SHP77 treated with DMSO at 0.1 percent for 48 hours (cell line): ENCODE results near the gene PLCL2.
"Not testable (repeated sequence)": the region's sequence is repeated elsewhere in the genome, so short reads cannot be mapped to it uniquely, and the experiment has no call there.

ENCODE experiments used
- DNase-seq: peaks from one replicate; lab custom pipeline; 2025; lab: John Stamatoyannopoulos, UW

The PLCL2 gene

DNA sequence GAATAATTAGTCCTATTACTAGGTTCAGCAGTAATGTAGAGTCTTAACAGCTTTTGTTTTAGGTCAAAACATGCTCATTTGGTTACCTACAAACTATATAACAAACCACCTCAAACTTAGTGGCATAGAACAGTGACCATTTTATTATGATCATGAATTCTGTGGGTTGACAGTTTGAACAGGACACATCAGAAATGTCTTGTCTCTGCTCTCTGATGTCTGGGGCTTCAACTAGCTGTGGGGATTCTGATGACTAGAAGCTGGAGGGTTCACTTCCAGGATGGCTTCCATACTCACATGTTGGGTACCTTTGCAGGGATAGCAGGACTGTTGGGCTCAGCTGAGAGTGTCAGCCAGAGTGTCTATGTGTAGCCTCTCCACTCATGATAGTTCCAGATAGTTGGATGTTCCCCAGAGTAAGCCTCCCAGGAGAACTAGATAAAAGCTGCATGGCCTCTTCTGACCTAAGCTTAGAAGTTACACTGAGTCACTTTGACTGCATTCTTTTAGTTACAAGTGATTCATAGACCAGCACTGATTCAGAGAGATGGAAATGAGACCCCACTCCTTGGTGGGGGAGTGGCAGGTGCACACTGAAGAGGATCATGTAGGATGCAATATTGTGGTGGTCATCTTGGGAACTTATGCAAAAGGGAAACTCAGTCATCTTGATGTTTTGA, 32.6 kb downstream of the PLCL2 start:
- no peak for DNase-seq

DNA sequence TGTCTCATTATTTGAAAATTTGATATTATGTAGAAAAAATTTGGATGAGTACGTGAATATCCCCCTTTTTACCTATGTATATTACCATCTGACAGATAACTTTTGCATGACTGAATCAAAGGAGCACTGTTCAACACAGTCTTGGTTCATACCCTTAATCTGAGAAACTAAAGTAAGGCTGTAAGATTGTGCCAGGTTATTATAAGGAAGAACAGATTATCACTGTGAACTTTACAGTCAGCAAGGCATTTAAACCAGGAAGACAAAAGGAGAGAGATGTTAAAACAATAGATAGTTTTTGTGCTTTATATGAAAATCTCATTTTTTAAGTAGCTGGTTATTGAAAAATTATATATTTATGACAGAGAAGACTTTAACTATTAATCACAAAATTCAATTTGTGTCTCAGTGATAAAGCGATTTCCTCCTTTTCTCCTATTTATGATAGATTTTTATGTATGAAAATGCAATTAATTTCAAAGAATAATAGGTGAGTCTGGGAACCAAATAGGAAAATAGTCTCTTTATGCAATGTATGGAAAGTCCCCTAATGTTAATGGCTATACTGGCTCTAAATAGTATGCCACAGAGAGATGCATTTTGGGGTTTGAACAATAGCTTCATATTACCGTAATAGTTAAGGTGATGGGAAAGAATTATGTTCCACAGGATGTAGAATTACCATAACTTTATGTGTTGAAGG, 33.4 kb downstream of the PLCL2 start:
- DNase-seq = no peak

DNA sequence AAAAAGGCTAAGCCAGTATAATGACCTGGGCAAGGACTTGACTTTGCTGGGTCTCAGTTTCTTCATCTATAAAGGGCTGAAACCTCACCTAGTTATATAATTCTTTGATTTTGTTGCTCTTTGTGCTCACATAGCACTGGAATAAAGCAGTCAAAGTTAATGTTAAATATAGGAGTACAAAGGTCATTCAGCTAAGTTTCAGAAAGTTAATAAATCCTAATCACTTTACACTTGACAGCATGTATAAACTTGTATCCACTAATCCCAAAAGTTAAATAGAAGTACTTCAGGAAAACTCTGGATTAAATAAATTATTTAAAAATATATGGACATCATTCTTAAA, 33.9 kb downstream of the PLCL2 start:
- DNase-seq = no peak

DNA sequence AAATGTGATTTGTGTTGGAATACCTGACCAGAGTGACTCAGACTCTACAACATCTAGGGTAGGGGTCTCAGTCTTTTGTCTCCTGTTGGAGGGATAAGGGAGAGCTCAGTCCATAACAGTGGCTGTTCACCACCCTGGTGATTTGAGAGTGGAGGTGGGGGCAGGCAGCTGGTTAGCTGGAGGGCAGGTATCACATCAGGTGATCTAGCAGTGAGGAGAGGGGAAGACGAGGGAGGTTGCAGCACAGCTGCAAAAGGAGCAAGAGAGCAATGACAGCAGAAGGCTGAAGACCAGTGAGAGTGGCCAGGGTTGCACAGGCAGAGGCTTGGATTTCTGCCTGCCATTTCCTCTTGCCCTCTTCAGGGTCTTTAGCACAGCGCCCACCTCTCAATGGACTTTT, 38.4 kb downstream of the PLCL2 start:
- DNase-seq = no peak

DNA sequence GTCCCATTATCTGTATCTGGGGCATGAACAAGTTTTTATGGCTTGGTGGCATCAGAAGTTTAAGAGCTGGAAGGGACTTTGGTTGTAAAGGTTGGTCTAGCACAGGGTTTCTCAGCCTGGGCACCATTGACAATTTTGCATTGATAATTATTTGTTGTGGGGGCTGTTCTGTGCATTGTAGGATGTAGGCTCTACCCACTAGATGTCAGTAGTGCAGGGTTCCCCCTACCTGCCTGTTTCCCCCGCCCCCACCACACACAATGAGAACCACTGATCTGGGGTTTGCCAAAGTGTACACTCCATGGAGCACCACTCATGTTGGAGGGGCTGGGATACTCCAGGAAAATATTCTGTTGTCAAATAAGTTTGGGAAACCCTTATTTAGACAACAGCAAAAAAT, 42.7 kb downstream of the PLCL2 start:
- no peak for DNase-seq

DNA sequence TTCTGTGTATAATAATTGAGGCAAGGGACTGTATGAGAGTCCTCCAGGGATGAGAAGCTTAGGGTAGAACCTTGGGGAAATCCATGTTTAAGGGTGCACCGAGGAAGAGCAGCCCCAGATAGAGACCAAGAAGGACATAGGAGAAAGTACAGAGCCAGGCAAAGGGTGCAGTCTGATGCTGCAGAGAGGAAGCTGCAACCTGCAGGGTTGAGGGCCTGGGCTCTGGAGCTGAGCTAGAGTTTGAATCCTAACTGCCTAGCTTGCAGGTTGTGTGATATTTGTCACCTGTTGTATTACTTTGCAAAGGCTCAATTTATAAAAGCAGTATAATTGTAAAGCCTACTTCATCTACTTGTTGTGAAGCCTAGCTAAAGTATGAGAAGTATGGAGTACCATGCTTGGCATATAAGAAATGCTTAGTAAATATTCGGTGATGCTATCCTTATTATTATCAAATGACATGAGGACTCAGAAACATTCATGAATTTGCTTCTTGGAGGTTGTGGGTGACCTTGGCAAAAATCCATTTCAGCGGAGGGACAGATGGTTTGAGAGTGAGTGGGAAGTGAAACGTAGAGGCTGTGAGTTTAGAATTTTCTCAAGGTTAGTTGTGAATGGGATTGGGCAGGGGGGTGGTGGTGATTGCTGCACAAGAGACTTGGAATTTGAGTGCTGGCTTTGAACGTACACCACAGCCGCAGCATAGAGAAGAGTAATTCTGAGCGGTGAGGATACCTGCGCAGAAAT, 43.8 kb downstream of the PLCL2 start:
- DNase-seq = no peak

DNA sequence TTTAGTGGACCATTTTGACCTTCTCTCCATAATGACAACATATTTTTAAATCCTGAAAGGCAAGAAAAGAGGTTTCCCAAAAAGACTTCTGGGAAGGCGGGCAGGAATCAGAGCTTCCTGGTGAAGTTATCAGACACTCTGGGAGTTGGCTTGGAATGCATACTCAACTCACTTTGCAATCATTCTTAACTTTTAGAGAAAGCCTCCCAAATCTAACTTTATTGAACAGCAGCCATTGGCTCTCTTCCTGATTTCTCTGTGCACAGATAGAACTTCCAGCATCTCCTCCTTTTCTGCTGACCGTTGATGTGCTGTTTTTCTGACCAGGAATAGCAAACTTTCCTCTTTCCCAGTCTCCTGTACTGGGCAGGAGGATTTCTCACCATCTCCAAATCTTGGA, 44.6 kb downstream of the PLCL2 start:
- DNase-seq = no peak

DNA sequence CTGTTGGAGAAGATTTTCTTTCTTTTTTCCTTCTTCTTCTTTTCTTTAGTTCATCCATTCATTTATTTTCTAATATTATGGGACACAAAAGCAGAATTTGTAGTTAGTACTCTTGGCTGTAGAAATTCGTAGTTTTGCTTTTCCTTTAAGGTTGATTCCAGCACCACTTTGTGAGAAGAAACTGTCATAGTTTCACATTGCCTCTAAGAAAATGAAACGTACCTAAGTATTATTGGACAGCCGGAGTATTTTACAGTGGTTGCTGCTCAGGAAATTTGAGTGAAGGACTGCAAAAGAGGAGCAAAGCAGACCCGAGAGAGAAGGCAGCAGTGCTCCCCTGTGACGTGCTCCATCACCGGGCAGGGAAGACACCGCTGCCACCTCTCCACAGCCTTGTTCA, 48.1 kb downstream of the PLCL2 start:
- DNase-seq = no peak

DNA sequence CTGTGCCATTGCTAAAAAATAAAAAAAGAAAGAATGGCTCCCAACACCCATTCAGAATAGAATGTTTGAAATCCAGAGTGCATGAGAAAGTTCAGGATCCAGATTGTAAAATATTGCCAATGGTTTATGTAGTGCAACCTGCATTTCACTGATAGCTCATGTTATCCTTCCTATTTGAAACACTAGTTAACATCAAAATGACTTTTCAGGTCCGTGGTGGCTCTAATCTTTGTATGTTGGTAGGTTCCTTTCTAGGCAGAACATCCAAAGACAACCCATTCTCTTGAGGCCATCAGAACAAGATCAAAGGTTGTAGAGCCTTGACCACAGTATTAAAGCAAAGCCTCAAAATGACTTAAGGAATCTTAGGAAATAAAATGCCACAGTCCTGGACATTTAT, 51.0 kb downstream of the PLCL2 start:
- DNase-seq = no peak

DNA sequence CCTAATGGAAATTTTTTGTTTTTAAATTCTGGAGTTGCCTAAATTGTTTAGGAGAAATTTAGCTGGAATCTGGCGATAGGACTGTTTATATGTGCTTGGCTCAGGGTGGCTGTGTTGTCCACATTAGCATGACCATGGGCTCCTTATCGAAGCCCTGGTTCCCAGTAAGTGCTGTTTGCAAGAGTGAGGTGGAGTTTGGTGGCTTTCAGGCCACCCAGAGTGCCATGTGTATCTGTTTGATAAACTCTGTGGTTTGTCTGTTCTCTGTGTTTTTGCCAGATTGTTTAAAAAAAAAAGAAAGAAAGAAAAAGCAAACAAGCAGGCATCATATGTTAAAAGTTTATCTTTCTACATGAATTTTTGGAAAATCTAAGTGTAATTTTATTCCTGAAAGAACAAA, 51.5 kb downstream of the PLCL2 start:
- no peak for DNase-seq

DNA sequence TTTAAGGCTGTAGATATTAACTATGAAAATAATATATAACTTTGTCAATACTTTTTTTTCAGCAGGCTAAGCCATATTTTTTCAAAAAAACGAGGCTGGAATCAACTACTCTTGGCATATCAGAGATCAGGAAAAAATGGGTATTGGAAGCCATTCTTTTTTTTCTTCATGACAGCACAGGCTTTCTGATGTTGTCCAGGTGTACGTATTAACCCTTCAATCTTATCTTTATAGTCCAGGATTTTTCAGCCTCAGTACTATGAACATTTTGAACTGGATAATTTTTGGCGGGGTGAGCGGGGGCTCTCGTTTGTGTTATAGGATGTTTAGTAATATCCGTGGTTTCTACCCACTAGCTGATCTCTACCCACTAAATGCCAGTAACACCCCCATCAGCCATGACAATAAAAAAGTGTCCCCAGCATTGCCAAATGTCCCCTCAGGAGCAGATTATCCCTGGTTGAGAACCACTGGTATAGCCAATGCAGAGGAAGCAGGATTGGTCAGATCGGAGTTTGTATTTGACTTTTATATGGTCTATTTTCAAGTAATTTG, 52.0 kb downstream of the PLCL2 start:
- DNase-seq = no peak

DNA sequence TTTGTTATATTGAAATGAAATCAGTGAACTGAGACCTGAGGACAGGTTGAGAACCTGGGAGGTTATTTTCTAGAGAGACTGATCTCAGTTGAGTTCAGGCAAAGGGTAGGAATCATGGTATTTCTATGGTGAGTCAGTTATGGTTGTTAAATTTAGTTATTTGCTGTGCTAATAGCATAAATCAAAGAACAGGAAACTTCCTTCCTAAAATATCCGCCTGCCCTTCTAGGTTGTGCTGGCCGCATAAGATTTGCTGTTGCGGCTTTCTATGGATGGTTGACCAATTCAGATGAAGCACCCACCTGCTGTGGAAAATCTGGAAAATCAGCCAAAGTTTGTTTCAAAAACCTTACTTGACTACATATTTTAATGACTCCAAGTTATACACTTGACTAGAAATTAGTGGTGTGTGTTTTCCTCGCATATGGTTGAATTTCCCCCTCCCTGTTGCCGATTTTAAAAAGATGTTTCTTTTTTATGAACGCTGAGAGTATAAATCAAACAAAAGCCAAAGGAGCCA, 52.6 kb downstream of the PLCL2 start:
- no peak for DNase-seq

DNA sequence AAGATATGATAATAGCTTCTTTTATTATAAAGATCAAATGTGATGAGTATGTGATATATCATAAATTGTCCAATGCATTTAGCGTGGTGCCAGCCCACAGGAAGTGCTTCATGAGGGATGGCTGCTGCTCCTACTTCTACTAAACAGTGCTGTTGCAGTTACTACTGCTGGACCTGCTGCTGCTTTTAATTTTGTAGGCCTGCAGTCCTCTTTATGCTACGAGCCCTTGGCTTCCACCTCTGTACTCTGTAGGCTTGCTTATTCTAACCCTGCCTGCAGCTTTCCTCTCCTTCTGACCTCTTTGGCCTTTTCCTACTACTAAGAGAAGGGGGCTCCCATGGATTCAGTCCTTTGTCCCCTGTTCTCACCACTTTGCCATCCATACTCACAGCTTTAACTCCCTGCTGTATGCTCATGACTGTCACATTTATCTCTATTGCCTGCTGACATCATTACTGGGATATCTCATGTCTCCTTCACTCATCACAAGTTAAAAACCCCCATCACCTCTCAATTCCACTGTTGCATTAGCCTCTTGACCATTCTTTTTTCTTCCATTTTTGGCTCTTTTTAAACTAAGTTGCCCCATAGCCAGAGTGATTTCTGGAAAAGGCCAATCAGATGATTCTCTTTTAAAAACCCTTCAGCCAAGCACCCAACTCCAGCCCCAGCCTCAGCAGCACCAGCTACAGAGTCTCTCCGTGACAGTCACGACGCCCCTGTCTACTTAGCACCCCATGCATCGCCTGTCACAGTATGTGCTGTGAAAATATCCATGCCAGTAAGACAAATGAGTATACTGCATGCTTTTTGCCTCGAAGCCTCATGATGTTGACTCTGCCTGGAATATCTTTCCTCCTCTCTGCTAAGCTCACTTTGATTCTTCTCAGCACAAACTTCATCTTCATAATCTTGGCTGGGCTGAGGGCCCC, 56.3 kb downstream of the PLCL2 start:
- no peak for DNase-seq

DNA sequence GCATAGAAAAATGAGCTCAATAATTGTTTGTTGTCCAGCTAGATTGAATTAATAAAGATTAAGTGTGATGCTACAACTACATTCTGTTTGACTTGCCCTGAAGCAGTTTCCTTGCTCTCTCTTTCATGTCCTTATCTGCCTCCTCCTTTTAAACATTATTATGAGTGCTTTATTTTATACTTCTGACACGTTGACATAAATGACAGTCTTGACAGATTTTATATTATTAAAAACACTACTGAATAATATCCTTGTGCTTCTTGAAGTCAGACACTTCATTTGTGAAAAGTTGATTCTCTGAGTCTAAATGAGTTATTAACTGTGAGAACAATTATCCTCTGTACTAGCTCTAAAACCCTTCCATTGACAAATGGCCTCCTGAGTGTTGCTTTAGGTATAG, 58.2 kb downstream of the PLCL2 start:
- DNase-seq = no peak

DNA sequence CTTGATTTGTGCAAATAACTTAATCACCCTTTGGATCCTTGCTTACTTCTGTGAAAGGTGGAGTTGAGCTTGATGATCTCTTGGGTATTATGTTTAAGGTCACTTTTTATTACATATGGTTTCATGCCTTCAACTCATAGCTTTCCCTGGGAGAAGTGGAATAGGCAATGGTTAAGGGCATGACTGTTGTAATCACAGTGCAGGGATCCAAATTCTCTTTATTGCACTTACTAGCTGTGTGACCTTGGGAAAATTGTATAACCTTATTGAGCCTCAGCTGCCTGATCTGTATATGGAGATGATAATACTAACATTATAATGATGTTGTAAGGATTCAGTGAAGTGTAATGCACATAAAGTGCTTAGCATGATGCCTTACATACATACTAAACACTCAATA, 59.1 kb downstream of the PLCL2 start:
- DNase-seq = no peak

DNA sequence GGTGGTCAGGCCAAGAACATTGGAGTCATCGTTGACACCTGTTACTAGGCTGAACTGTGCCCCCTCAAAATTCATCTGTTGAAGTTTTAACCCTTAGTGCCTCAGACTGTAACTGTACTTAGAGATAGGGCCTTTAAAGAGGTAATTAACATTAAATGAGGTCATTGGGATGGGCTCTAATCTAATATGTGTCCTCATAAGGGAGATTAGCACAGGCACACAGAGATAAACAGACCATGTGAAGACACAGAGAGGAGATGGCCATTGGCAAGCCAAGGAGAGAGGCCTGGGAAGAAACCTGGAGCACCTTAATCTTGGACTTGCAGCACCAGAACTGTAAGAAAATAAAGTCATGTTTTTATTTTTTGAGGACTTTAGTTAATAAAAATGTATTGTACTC, 59.6 kb downstream of the PLCL2 start:
- DNase-seq = no peak

DNA sequence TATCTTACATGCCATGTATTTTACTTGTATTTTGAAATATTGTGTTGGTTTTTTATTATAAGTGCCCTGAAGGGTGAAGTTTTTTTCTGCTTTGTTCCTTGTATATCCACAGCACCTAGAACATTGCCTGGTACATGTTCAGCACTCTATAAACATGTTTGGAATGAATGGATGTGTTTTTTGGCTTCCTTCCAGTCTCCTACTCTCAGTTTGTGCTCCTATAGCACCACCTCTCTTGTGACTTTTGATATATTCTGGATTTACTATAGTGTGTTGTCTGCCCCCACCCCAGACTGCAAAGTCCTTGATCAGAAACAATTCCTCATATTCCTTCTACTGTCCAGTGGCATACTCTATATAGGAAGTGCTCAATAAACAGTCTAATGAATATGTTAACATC, 60.6 kb downstream of the PLCL2 start:
- DNase-seq = no peak

DNA sequence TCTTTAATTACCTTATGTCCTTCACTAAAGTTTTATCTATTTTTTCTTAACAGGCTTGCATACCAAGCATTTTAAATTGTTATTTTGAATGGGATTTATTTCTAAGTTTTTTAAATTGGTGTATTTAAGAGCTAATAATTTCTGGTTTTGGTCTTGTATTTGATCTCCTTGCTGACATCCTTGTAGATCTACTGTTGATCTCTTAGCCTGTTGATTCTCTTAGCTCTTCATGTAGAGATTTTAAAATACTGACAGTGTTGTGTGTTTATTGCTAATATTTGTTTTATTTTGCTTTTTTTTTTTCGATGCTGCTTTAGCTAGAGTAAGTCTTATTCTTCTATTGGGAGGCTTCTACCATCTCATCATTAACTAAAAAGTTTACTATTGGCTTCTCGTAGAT, 65.5 kb downstream of the PLCL2 start:
- no peak for DNase-seq

DNA sequence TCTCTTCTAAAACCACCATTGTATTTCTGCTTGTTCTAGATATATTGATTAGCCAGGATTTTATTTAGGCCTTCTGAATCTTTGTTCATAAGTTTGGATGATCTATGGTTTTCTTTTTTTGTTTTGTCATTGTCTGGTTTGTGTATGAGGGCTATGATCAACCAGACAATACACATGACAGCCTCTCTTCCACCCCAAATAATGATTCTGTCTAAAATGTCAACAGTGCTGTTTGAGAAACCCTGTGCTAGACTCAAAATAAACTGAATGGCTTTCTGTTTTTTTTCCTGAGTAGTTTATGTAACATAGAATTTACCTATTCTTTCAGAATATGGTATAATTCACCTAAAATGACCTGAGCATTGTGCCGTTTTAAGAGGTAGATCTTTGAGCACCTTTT, 66.1 kb downstream of the PLCL2 start:
- no peak for DNase-seq

DNA sequence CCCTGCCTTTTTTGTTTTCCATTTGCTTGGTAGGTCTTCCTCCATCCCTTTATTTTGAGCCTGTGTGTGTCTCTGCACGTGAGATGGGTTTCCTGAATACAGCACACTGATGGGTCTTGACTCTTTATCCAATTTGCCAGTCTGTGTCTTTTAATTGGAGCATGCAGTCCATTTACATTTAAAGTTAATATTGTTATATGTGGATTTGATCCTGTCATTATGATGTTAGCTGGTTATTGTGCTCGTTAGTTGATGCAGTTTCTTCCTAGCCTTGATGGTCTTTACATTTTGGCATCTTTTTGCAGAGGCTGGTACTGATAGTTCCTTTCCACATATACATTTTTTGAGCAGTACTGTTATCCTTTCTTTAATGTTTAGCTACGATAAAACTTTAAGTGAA, 73.1 kb downstream of the PLCL2 start:
- DNase-seq = not testable (repeated sequence)

DNA sequence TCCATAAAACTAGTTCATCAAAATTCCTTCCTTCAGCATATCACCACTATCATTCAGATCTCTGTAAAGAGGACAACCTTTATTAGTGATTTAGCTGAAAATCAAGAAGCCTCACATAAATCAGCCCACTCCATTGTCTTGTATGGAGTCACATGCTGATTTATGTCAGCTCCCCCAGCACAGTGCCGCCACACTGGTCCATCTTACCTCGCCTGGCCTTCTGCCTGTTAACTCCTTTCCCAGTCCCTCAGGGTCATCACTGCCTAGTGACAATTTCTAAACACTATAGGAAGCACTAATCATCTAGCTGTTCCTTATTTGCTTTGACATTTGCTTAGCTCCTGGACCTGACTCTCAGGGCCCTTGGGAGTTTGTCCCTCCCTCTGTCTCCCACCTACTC, 75.4 kb downstream of the PLCL2 start:
- DNase-seq = no peak
